GM18508 (cell line): Measurements from ENCODE around the gene ITGAE.
"Not testable (repeated sequence)": the region's sequence is repeated elsewhere in the genome, so short reads cannot be mapped to it uniquely, and the experiment has no call there.

ENCODE experiments used
- ATAC-seq: cut with Tn5 transposase; IDR thresholded peaks from one replicate; pipeline ENCODE4 v1.9.1; 2021; ENCODE audit warnings: moderate number of reproducible peaks; ENCODE audit not compliant: insufficient read depth, unreplicated experiment

Gene ITGAE

GRCh38 chr17:3800362-3801271, at the start of gene ITGAE:
TSS of gene ITGAE (minus strand) at chr17:3801188. CDS start at chr17:3801144, 44 bp downstream.
- no peak for ATAC-seq

DNA sequence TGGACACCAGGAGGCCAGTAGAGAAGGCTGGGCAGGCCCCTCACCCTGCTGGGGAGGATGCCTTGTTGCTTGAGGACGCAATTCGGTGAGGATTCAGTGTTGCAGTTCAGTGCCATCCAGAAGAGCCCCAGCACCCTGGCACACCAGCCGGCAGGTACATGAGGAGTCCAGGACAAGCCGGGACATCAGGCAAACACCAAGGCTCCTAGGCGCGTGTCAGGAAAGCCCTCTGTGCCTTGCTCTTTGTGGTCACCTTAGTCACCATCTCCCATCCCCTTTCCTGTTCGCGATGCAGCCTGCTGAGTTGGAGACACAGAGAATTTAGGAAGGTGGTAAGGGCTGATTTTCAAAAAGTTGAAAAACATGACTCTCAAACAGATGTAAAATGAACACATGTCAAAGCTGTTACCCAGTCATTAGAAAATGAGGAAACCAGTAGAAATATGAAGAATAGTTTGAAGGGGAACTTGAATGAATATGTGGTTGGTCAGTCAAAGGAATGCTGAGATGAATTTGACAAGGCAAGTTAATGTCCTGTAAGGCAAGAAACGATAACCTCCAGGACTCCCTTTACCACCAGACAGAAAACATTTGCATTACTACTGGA, 47.3 kb upstream of the ITGAE start:
- no peak for ATAC-seq

GRCh38 chr17:3847165-3847670, 46.2 kb upstream of the ITGAE start:
- no peak for ATAC-seq

- no peak for ATAC-seq
These were observed 45.6 kb upstream of the ITGAE start for GRCh38 chr17:3846437-3847164.

GRCh38 chr17:3845621-3846436, 44.8 kb upstream of the ITGAE start, which contains the start of gene NCBP3:
TSS of gene NCBP3 (minus strand) at chr17:3846246. CDS start at chr17:3846223, 23 bp downstream.
- no peak for ATAC-seq

- ATAC-seq = no peak
These were observed 44.3 kb upstream of the ITGAE start for GRCh38 chr17:3845291-3845620.

GRCh38 chr17:3844556-3844955, 43.6 kb upstream of the ITGAE start:
- ATAC-seq = not testable (repeated sequence)

GRCh38 chr17:3843935-3844516, 43.0 kb upstream of the ITGAE start:
- ATAC-seq = no peak

- ATAC-seq = no peak
These were observed 37.2 kb upstream of the ITGAE start for GRCh38 chr17:3838206-3838605.

DNA sequence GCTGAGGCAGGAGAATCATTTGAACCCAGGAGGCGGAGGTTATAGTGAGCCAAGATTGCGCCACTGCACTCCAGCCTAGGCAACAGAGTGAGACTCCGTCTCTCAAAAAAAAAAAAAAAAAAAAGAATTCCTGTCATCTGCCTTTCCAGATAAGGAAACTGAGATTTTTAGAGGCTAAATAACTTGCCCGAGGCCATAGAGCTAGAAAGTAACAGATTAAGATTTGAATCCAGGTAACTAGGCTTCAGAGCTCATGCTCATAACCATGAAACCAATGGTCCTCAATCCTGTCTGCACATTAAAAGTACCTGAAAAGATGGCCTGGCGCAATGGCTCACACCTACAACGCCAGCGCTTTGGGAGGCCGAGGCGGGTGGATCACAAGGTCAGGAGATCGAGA, 35.6 kb upstream of the ITGAE start:
- no peak for ATAC-seq

- no peak for ATAC-seq
These were observed 34.6 kb upstream of the ITGAE start for GRCh38 chr17:3835410-3836229.

GRCh38 chr17:3834811-3835210, 33.8 kb upstream of the ITGAE start:
- no peak for ATAC-seq

DNA sequence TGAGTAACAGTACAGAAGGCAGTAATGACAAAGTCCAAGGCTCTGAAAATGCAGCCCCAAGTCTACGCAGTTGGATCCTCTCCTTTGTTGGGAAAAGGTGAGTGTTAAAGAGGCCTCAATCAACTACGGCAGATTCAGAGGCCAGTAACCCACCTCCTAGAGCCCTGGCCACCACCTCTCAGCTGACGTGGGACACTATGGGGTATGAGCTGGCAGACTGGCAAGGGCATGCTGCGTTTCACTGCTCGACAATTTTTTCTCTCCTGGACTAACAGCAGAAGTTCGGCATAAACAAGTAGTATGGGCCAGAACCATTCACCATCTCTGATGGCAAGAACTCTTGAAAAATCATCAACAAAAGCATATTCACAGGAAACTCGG, 27.9 kb upstream of the ITGAE start:
- ATAC-seq = no peak

DNA sequence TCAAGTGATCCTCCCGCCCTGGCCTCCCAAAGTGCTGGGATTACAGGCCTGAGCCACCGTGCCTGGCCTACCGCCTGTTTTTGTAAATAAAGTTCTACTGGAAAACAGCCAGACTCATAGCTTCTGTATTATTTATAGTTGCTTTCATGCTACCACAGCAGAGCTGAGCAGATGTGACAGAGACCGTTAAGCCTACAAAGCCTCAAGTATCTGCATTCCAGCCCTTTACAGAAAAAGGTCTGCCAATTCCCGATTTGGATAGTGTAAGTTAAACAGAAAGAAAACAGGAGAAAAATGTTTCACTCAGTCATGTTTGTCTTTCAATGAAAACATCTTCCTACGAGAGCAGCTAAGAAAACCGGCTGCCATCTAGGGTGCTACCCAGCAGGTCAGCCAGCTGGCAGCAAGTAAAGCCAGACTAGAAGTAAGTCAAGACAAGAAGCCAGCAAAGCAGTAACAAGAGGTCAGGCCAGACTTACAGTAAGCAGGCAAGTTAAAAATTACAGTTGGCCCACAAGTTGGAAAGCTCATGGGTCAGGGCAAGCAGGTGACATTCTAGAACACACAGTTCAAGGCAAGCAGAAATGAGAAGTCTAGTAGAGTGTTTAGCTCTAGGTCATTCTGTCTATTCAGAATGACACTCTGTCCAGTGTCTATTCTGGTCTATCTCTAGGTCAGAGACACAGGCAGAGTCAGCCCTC, 27.3 kb upstream of the ITGAE start:
- no peak for ATAC-seq

- ATAC-seq = no peak
These were observed 26.3 kb upstream of the ITGAE start for GRCh38 chr17:3827124-3827773.

DNA sequence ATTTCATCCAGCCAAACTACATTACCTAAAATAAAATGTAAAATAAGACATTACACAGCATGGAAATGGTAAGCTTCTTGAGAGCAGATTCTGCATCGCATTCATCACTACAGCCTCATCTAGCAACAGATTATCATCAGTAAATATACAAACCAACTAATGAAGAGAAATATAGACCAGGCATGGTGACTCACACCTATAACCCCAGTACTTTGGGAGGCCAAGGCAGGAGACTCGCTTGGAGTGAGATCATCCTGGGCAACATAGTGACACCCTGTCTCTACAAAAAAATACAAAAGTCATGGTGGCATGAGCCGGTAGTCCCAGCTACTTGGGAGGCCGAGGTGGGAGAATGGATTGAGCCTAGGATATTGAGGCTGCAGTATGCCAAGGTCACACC, 25.2 kb upstream of the ITGAE start:
- no peak for ATAC-seq

GRCh38 chr17:3821101-3821500, 20.1 kb upstream of the ITGAE start:
- no peak for ATAC-seq

- ATAC-seq = no peak
These were observed 17.8 kb upstream of the ITGAE start for GRCh38 chr17:3818786-3819185.
